ENCODE measurements around the gene KIAA0319L.

GRCh38 chr1:35407743-35408142 is 149.5 kb downstream of the KIAA0319L start:
- TF ChIP-seq, protein P1, sequence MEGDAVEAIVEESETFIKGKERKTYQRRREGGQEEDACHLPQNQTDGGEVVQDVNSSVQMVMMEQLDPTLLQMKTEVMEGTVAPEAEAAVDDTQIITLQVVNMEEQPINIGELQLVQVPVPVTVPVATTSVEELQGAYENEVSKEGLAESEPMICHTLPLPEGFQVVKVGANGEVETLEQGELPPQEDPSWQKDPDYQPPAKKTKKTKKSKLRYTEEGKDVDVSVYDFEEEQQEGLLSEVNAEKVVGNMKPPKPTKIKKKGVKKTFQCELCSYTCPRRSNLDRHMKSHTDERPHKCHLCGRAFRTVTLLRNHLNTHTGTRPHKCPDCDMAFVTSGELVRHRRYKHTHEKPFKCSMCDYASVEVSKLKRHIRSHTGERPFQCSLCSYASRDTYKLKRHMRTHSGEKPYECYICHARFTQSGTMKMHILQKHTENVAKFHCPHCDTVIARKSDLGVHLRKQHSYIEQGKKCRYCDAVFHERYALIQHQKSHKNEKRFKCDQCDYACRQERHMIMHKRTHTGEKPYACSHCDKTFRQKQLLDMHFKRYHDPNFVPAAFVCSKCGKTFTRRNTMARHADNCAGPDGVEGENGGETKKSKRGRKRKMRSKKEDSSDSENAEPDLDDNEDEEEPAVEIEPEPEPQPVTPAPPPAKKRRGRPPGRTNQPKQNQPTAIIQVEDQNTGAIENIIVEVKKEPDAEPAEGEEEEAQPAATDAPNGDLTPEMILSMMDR (IDR thresholded peaks at IDR 0.05): no peak
- no peak for TF ChIP-seq POLR2A (IDR thresholded peaks at IDR 0.05)

Measured in thyroid gland (tissue), 4 donors.